Islet precursor cell (in vitro differentiated cells): Measurements from ENCODE around the gene TMEM61.
"Not testable (repeated sequence)": the region's sequence is repeated elsewhere in the genome, so short reads cannot be mapped to it uniquely, and the experiment has no call there.

Experiments
- DNase-seq: peaks from one replicate; pipeline ENCODE4 v3.0.0-alpha.2; 2018

TMEM61 gene

GRCh38 chr1:55005351-55006140 is 25.1 kb downstream of the TMEM61 start:
- DNase-seq: no peak

- DNase-seq: no peak
Measured at GRCh38 chr1:55006931-55007330, 26.5 kb downstream of the TMEM61 start.

- no peak for DNase-seq
Measured at GRCh38 chr1:55007625-55008024, 27.2 kb downstream of the TMEM61 start.

- DNase-seq: no peak
Measured at GRCh38 chr1:55010194-55010886, 29.9 kb downstream of the TMEM61 start.

GRCh38 chr1:55010887-55011217 is 30.4 kb downstream of the TMEM61 start:
- DNase-seq: no peak

GRCh38 chr1:55012661-55013060 is 32.2 kb downstream of the TMEM61 start:
- DNase-seq: no peak

- no peak for DNase-seq
Measured at GRCh38 chr1:55015123-55015522, 34.7 kb downstream of the TMEM61 start.

- DNase-seq: no peak
Measured at GRCh38 chr1:55015731-55016620, 35.5 kb downstream of the TMEM61 start.

GRCh38 chr1:55018395-55018794 is 38.0 kb downstream of the TMEM61 start:
- no peak for DNase-seq

GRCh38 chr1:55021942-55022546 is 41.6 kb downstream of the TMEM61 start:
- DNase-seq: peak; percentile 96

- not testable (repeated sequence) for DNase-seq
Measured at GRCh38 chr1:55024163-55024562, 43.7 kb downstream of the TMEM61 start.

- not testable (repeated sequence) for DNase-seq
Measured at GRCh38 chr1:55026682-55027081, 46.3 kb downstream of the TMEM61 start.

- not testable (repeated sequence) for DNase-seq
Measured at GRCh38 chr1:55031098-55031497, 50.7 kb downstream of the TMEM61 start.

- no peak for DNase-seq
Measured at GRCh38 chr1:55033265-55033614, 52.8 kb downstream of the TMEM61 start.

GRCh38 chr1:55034476-55035133 is 54.2 kb downstream of the TMEM61 start:
- DNase-seq: no peak

- no peak for DNase-seq
Measured at GRCh38 chr1:55035904-55036303, 55.5 kb downstream of the TMEM61 start.

GRCh38 chr1:55037733-55038551 is 57.5 kb downstream of the TMEM61 start:
- no peak for DNase-seq

- no peak for DNase-seq
Measured at GRCh38 chr1:55038552-55038838, 58.1 kb downstream of the TMEM61 start.

- no peak for DNase-seq
Measured at GRCh38 chr1:55038974-55039341, 58.5 kb downstream of the TMEM61 start.

GRCh38 chr1:55039342-55040082 is 59.1 kb downstream of the TMEM61 start, which contains the start of gene PCSK9:
PCSK9 (plus strand) TSS chr1:55039548; CDS start chr1:55039838, 290 bp downstream.
- peak; percentile 87 for DNase-seq
